Measurements from ENCODE around the gene BRMS1. TPM values are rescaled to one million over a fixed set of nuclear protein-coding genes. Genes with fewer than 3 reads are reported as not detected.

The BRMS1 gene
- total and polyA plus RNA-seq, 4 donors, result 11.3 to 29.4 (median 25.4) TPM

GRCh38 chr11:66337103-66337899, 7.6 kb downstream of the BRMS1 start:
- Histone ChIP-seq H3K4me3 (ENCODE audit: low read depth, low read length) (no peak overlapping the region), H3K4me1 (ENCODE audit: control insufficient read depth, insufficient read depth, low read length) (peaks cover 33% of the 10 kb centered on the region), H3K27me3 (ENCODE audit: control insufficient read depth, insufficient read depth, low read length) (no peaks in the 10 kb centered on the region), H3K36me3 (ENCODE audit: control insufficient read depth, insufficient read depth, low read length) (peaks cover 86% of the 10 kb centered on the region), H3K27ac (ENCODE audit: low read depth, low read length) (no peak overlapping the region), H3K9me3 (ENCODE audit: control insufficient read depth, insufficient read depth, low read length) (no peaks in the 10 kb centered on the region)
- WGBS (ENCODE audit: insufficient coverage), result 57% methylated on average over 11 of the region's 18 CpGs
- DNase-seq (ENCODE audit: low read depth in 4 of 6, low spot score in 6 of 6), result no peak

- H3K9me3 ChIP-seq (ENCODE audit: control insufficient read depth, insufficient read depth, low read length), result no peaks in the 10 kb centered on the region
- peak in 2 of 6 donors; percentile 73 to 83 for DNase-seq (ENCODE audit: low read depth in 4 of 6, low spot score in 6 of 6)
- peaks cover 84% of the 10 kb centered on the region for H3K36me3 ChIP-seq (ENCODE audit: control insufficient read depth, insufficient read depth, low read length)
- 10% methylated on average over 22 of the region's 22 CpGs for WGBS (ENCODE audit: insufficient coverage)
- H3K4me3 ChIP-seq (ENCODE audit: low read depth, low read length), result peak within 1 kb of the TSS; percentile 48
- peak within 1 kb of the TSS; percentile 54 for H3K27ac ChIP-seq (ENCODE audit: low read depth, low read length)
- no peaks in the 10 kb centered on the region for H3K27me3 ChIP-seq (ENCODE audit: control insufficient read depth, insufficient read depth, low read length)
- peaks cover 33% of the 10 kb centered on the region for H3K4me1 ChIP-seq (ENCODE audit: control insufficient read depth, insufficient read depth, low read length)
These were observed 8.4 kb downstream of the BRMS1 start, which contains the start of gene RIN1 for GRCh38 chr11:66336234-66337102. Gene RIN1, minus strand, starts transcription at chr11:66336434. Its CDS starts 32 bp downstream, at chr11:66336402.

- Histone ChIP-seq H3K27me3 (ENCODE audit: control insufficient read depth, insufficient read depth, low read length) (no peaks in the 10 kb centered on the region), H3K36me3 (ENCODE audit: control insufficient read depth, insufficient read depth, low read length) (peaks cover 76% of the 10 kb centered on the region), H3K4me3 (ENCODE audit: low read depth, low read length) (peak overlapping the region; percentile 48), H3K9me3 (ENCODE audit: control insufficient read depth, insufficient read depth, low read length) (no peaks in the 10 kb centered on the region), H3K27ac (ENCODE audit: low read depth, low read length) (peak overlapping the region; percentile 54), H3K4me1 (ENCODE audit: control insufficient read depth, insufficient read depth, low read length) (peaks cover 33% of the 10 kb centered on the region)
- DNase-seq (ENCODE audit: low read depth in 4 of 6, low spot score in 6 of 6), result no peak
- WGBS (ENCODE audit: insufficient coverage), result 17% methylated on average over 35 of the region's 35 CpGs
These were observed 9.2 kb downstream of the BRMS1 start for GRCh38 chr11:66335531-66336233.

- Histone ChIP-seq H3K4me3 (ENCODE audit: low read depth, low read length) (no peak overlapping the region), H3K27ac (ENCODE audit: low read depth, low read length) (no peak overlapping the region), H3K4me1 (ENCODE audit: control insufficient read depth, insufficient read depth, low read length) (peaks cover 33% of the 10 kb centered on the region), H3K36me3 (ENCODE audit: control insufficient read depth, insufficient read depth, low read length) (peaks cover 67% of the 10 kb centered on the region), H3K27me3 (ENCODE audit: control insufficient read depth, insufficient read depth, low read length) (no peaks in the 10 kb centered on the region), H3K9me3 (ENCODE audit: control insufficient read depth, insufficient read depth, low read length) (no peaks in the 10 kb centered on the region)
- DNase-seq (ENCODE audit: low read depth in 4 of 6, low spot score in 6 of 6), result no peak
- 64% methylated on average over 41 of the region's 42 CpGs for WGBS (ENCODE audit: insufficient coverage)
These were observed 10.1 kb downstream of the BRMS1 start for GRCh38 chr11:66334605-66335442.

GRCh38 chr11:66333896-66334604, 10.9 kb downstream of the BRMS1 start:
- WGBS (ENCODE audit: insufficient coverage), result 76% methylated on average over 29 of the region's 29 CpGs
- Histone ChIP-seq H3K4me1 (ENCODE audit: control insufficient read depth, insufficient read depth, low read length) (peaks cover 33% of the 10 kb centered on the region), H3K27me3 (ENCODE audit: control insufficient read depth, insufficient read depth, low read length) (no peaks in the 10 kb centered on the region), H3K9me3 (ENCODE audit: control insufficient read depth, insufficient read depth, low read length) (no peaks in the 10 kb centered on the region), H3K4me3 (ENCODE audit: low read depth, low read length) (no peak overlapping the region), H3K36me3 (ENCODE audit: control insufficient read depth, insufficient read depth, low read length) (peaks cover 60% of the 10 kb centered on the region), H3K27ac (ENCODE audit: low read depth, low read length) (no peak overlapping the region)
- DNase-seq (ENCODE audit: low read depth in 4 of 6, low spot score in 6 of 6), result no peak

- Histone ChIP-seq H3K9me3 (ENCODE audit: control insufficient read depth, insufficient read depth, low read length) (no peaks in the 10 kb centered on the region), H3K4me3 (ENCODE audit: low read depth, low read length) (no peak overlapping the region), H3K27ac (ENCODE audit: low read depth, low read length) (no peak overlapping the region), H3K27me3 (ENCODE audit: control insufficient read depth, insufficient read depth, low read length) (no peaks in the 10 kb centered on the region), H3K4me1 (ENCODE audit: control insufficient read depth, insufficient read depth, low read length) (peaks cover 38% of the 10 kb centered on the region), H3K36me3 (ENCODE audit: control insufficient read depth, insufficient read depth, low read length) (peaks cover 53% of the 10 kb centered on the region)
- no peak for DNase-seq (ENCODE audit: low read depth in 4 of 6, low spot score in 6 of 6)
- WGBS (ENCODE audit: insufficient coverage), result 89% methylated on average over 14 of the region's 19 CpGs
These were observed 11.6 kb downstream of the BRMS1 start for GRCh38 chr11:66333220-66333877.

GRCh38 chr11:66332371-66333219, 12.3 kb downstream of the BRMS1 start:
- peaks cover 42% of the 10 kb centered on the region for H3K4me1 ChIP-seq (ENCODE audit: control insufficient read depth, insufficient read depth, low read length)
- H3K4me3 ChIP-seq (ENCODE audit: low read depth, low read length), result no peak overlapping the region
- H3K27me3 ChIP-seq (ENCODE audit: control insufficient read depth, insufficient read depth, low read length), result no peaks in the 10 kb centered on the region
- WGBS (ENCODE audit: insufficient coverage), result 85% methylated on average over 16 of the region's 18 CpGs
- no peak overlapping the region for H3K27ac ChIP-seq (ENCODE audit: low read depth, low read length)
- peaks cover 45% of the 10 kb centered on the region for H3K36me3 ChIP-seq (ENCODE audit: control insufficient read depth, insufficient read depth, low read length)
- no peaks in the 10 kb centered on the region for H3K9me3 ChIP-seq (ENCODE audit: control insufficient read depth, insufficient read depth, low read length)
- no peak for DNase-seq (ENCODE audit: low read depth in 4 of 6, low spot score in 6 of 6)

All from spinal cord (tissue), 10 donors.